Measurements from ENCODE around the gene SLC13A2. TPM values are rescaled to one million over a fixed set of nuclear protein-coding genes. Genes with fewer than 3 reads are reported as not detected.

Gene SLC13A2, protein sequence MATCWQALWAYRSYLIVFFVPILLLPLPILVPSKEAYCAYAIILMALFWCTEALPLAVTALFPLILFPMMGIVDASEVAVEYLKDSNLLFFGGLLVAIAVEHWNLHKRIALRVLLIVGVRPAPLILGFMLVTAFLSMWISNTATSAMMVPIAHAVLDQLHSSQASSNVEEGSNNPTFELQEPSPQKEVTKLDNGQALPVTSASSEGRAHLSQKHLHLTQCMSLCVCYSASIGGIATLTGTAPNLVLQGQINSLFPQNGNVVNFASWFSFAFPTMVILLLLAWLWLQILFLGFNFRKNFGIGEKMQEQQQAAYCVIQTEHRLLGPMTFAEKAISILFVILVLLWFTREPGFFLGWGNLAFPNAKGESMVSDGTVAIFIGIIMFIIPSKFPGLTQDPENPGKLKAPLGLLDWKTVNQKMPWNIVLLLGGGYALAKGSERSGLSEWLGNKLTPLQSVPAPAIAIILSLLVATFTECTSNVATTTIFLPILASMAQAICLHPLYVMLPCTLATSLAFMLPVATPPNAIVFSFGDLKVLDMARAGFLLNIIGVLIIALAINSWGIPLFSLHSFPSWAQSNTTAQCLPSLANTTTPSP
- total RNA-seq (2021; ENCODE audit: unreplicated experiment) (not detected), Bru-seq, nascent RNA (not detected), BruChase-seq, experiment 1, labeled RNA remaining after a 6-hour chase (not detected), BruChase-seq, experiment 2, labeled RNA remaining after a 2-hour chase (not detected)
- not detected in 2 replicates for polyA plus RNA-seq (2012)
- long read RNA-seq = 0 reads

DNA sequence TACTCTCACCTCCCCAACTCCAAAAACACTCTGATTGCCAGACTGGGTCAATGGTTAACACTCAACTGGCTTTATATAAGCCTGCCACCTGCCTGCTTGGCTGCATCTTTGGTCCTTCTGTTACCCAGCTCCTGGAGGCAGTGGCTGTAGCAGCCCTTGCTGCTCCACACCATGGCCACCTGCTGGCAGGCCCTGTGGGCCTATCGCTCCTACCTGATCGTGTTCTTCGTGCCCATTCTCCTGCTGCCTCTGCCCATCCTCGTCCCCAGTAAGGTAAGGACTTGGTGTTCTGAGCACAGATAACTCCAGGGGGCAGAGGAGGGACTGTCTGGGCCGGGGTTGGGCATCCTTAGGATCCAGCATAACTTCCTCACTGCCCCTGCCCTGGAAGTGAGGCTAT is at the start of gene SLC13A2:
Gene SLC13A2 (plus strand): TSS at position 103 of the 400 bp plus-strand sequence. CDS start 69 bp downstream, at position 172.
- ChIA-PET RAD21 (ENCODE audit: low non-redundant PET in 1 of 2, low total read pairs in 2 of 2, uncharacterized antibody in 2 of 2, unreplicated experiment in 2 of 2) (no interaction called here), CTCF (no interaction called here), POLR2A (no interaction called here)
- no peak for DNase-seq (ENCODE audit: low read depth, low spot score)
- intact Hi-C loops (cut with micrococcal nuclease) = no loop called here
- H3K9me2 ChIP-seq (ENCODE audit: insufficient read depth) = no peaks in the 10 kb centered on the region
- no peaks in the 10 kb centered on the region for H3K79me2 ChIP-seq (ENCODE audit: insufficient read depth, low read length)
- no peak within 1 kb of the TSS for H2AFZ ChIP-seq (ENCODE audit: low read depth, low read length, poor library complexity, severe bottlenecking)
- no peaks in the 10 kb centered on the region for H4K20me1 ChIP-seq (ENCODE audit: insufficient read depth)
- no peak within 1 kb of the TSS for H3K9ac ChIP-seq (ENCODE audit: low read length)
- no peaks in the 10 kb centered on the region for H3K36me3 ChIP-seq (ENCODE audit: control insufficient read depth in 1 of 2, insufficient read depth in 2 of 2, low read length in 2 of 2)
- no peaks in the 10 kb centered on the region for H3K4me1 ChIP-seq (ENCODE audit: control insufficient read depth in 1 of 2, insufficient read depth in 2 of 2, low read length in 2 of 2)
- no peaks in the 10 kb centered on the region for H3K9me3 ChIP-seq (ENCODE audit: control insufficient read depth in 1 of 2, insufficient read depth in 1 of 2, low read depth in 1 of 2, low read length in 2 of 2)
- peak; percentile 58 for ATAC-seq
- TF ChIP-seq, protein P1, sequence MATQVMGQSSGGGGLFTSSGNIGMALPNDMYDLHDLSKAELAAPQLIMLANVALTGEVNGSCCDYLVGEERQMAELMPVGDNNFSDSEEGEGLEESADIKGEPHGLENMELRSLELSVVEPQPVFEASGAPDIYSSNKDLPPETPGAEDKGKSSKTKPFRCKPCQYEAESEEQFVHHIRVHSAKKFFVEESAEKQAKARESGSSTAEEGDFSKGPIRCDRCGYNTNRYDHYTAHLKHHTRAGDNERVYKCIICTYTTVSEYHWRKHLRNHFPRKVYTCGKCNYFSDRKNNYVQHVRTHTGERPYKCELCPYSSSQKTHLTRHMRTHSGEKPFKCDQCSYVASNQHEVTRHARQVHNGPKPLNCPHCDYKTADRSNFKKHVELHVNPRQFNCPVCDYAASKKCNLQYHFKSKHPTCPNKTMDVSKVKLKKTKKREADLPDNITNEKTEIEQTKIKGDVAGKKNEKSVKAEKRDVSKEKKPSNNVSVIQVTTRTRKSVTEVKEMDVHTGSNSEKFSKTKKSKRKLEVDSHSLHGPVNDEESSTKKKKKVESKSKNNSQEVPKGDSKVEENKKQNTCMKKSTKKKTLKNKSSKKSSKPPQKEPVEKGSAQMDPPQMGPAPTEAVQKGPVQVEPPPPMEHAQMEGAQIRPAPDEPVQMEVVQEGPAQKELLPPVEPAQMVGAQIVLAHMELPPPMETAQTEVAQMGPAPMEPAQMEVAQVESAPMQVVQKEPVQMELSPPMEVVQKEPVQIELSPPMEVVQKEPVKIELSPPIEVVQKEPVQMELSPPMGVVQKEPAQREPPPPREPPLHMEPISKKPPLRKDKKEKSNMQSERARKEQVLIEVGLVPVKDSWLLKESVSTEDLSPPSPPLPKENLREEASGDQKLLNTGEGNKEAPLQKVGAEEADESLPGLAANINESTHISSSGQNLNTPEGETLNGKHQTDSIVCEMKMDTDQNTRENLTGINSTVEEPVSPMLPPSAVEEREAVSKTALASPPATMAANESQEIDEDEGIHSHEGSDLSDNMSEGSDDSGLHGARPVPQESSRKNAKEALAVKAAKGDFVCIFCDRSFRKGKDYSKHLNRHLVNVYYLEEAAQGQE (IDR thresholded peaks at IDR 0.05; ENCODE audit: low read depth) = no peak
- no peak for TF ChIP-seq ZFX (IDR thresholded peaks at IDR 0.05)
- TF ChIP-seq POLR2A (IDR thresholded peaks at IDR 0.05; ENCODE audit: borderline replicate concordance, extremely low read depth, insufficient read depth, insufficient read length) = no peak
- TF ChIP-seq EGR1 (IDR thresholded peaks at IDR 0.05; ENCODE audit: low read depth) = no peak
- TF ChIP-seq SRF (IDR thresholded peaks at IDR 0.05; ENCODE audit: low read depth) = no peak
- no peak for TF ChIP-seq ATF3 (IDR thresholded peaks at IDR 0.05)
- no peak for TF ChIP-seq JUND (IDR thresholded peaks at IDR 0.05)
- TF ChIP-seq ZBTB33 (IDR thresholded peaks at IDR 0.05; ENCODE audit: extremely low read depth, insufficient replicate concordance, low read length) = no peak
- TF ChIP-seq RAD21 (IDR thresholded peaks at IDR 0.05; ENCODE audit: low read depth) = no peak
- TF ChIP-seq, protein P2, sequence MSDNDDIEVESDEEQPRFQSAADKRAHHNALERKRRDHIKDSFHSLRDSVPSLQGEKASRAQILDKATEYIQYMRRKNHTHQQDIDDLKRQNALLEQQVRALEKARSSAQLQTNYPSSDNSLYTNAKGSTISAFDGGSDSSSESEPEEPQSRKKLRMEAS (IDR thresholded peaks at IDR 0.05) = no peak
- no peak for TF ChIP-seq SIN3A (IDR thresholded peaks at IDR 0.05; ENCODE audit: low read depth)
- TF ChIP-seq CBX3 (IDR thresholded peaks at IDR 0.05; ENCODE audit: low read depth) = no peak
- no peak for TF ChIP-seq YY1 (IDR thresholded peaks at IDR 0.05; ENCODE audit: extremely low read depth, insufficient replicate concordance, low read depth, low read length)
- TF ChIP-seq ZNF274 (IDR thresholded peaks at IDR 0.05; ENCODE audit: low read depth, low read length) = no peak
- TF ChIP-seq POLR2AphosphoS5 (IDR thresholded peaks at IDR 0.05; ENCODE audit: low read depth, low read length) = no peak
- TF ChIP-seq FOSL1 (IDR thresholded peaks at IDR 0.05; ENCODE audit: low read depth) = no peak
- no peak within 1 kb of the TSS for H3K4me2 ChIP-seq (ENCODE audit: low read length)
- H3K27me3 ChIP-seq (ENCODE audit: insufficient read depth, low read length) = peaks cover 17% of the 10 kb centered on the region; the same call in 1 of the 2 replicates
- H3K4me3 ChIP-seq (replicated peaks in 1 of 2; ENCODE audit: low read depth in 1 of 2, low read length in 2 of 2) = no peak within 1 kb of the TSS
- no TSS peak for BruUV-seq (replicated peaks)
- no peak within 1 kb of the TSS for H3K27ac ChIP-seq (ENCODE audit: low read depth, low read length)

Data from HCT116 (cell line).